HG03196 (cell line): Measurements from ENCODE around the gene EFNB1.

Experiments used
- ATAC-seq: cut with Tn5 transposase; IDR thresholded peaks from one replicate; pipeline ENCODE4 v1.9.1; 2021; ENCODE audit not compliant: unreplicated experiment

Gene EFNB1

GRCh38 chrX:68827256-68827655, 1.6 kb upstream of the EFNB1 start:
- ATAC-seq = no peak

- ATAC-seq = peak; percentile 51
Measured at GRCh38 chrX:68827848-68828624, 785 bp upstream of the EFNB1 start.

GRCh38 chrX:68829582-68830418, 979 bp downstream of the EFNB1 start:
- ATAC-seq = no peak

- ATAC-seq = no peak
Measured at GRCh38 chrX:68830419-68831404, 1.9 kb downstream of the EFNB1 start.

GRCh38 chrX:68831405-68832100, 2.7 kb downstream of the EFNB1 start:
- no peak for ATAC-seq

- ATAC-seq = no peak
Measured at GRCh38 chrX:68832101-68832416, 3.2 kb downstream of the EFNB1 start.

- ATAC-seq = no peak
Measured at GRCh38 chrX:68832516-68833447, 4.0 kb downstream of the EFNB1 start.

GRCh38 chrX:68833448-68833805, 4.6 kb downstream of the EFNB1 start:
- no peak for ATAC-seq

GRCh38 chrX:68833855-68834331, 5.1 kb downstream of the EFNB1 start:
- ATAC-seq = no peak

- ATAC-seq = no peak
Measured at GRCh38 chrX:68834371-68835103, 5.7 kb downstream of the EFNB1 start.

- no peak for ATAC-seq
Measured at GRCh38 chrX:68835104-68835442, 6.3 kb downstream of the EFNB1 start.

- ATAC-seq = no peak
Measured at GRCh38 chrX:68835468-68835867, 6.6 kb downstream of the EFNB1 start.

- no peak for ATAC-seq
Measured at GRCh38 chrX:68837119-68837518, 8.3 kb downstream of the EFNB1 start.

GRCh38 chrX:68838571-68838910, 9.7 kb downstream of the EFNB1 start:
- ATAC-seq = no peak

- ATAC-seq = no peak
Measured at GRCh38 chrX:68839771-68840170, 10.9 kb downstream of the EFNB1 start.

- ATAC-seq = no peak
Measured at GRCh38 chrX:68840256-68840655, 11.4 kb downstream of the EFNB1 start.

- no peak for ATAC-seq
Measured at GRCh38 chrX:68841251-68842049, 12.6 kb downstream of the EFNB1 start.

- no peak for ATAC-seq
Measured at GRCh38 chrX:68842351-68842750, 13.5 kb downstream of the EFNB1 start.
